ENCODE data around the gene STARD6. TPM values are rescaled to one million over a fixed set of nuclear protein-coding genes. Genes with fewer than 3 reads are reported as not detected.

Gene STARD6
- total RNA-seq, 1 donor from 2014 or later = not detected

GRCh38 chr18:54357082-54357659, 487 bp downstream of the STARD6 start:
- H3K9me3 Mint-ChIP-seq (ENCODE audit: unreplicated experiment) = peaks cover 14% of the 10 kb centered on the region
- TF ChIP-seq, protein P1, sequence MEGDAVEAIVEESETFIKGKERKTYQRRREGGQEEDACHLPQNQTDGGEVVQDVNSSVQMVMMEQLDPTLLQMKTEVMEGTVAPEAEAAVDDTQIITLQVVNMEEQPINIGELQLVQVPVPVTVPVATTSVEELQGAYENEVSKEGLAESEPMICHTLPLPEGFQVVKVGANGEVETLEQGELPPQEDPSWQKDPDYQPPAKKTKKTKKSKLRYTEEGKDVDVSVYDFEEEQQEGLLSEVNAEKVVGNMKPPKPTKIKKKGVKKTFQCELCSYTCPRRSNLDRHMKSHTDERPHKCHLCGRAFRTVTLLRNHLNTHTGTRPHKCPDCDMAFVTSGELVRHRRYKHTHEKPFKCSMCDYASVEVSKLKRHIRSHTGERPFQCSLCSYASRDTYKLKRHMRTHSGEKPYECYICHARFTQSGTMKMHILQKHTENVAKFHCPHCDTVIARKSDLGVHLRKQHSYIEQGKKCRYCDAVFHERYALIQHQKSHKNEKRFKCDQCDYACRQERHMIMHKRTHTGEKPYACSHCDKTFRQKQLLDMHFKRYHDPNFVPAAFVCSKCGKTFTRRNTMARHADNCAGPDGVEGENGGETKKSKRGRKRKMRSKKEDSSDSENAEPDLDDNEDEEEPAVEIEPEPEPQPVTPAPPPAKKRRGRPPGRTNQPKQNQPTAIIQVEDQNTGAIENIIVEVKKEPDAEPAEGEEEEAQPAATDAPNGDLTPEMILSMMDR (IDR thresholded peaks at IDR 0.05; ENCODE audit: partially characterized antibody, unreplicated experiment) = no peak
- peak overlapping the region; percentile 100 for H3K4me3 Mint-ChIP-seq (ENCODE audit: unreplicated experiment)
- H3K36me3 Mint-ChIP-seq (ENCODE audit: unreplicated experiment) = no peaks in the 10 kb centered on the region
- peaks cover 7% of the 10 kb centered on the region for H3K27me3 Mint-ChIP-seq (ENCODE audit: unreplicated experiment)
- H3K27ac Mint-ChIP-seq (ENCODE audit: unreplicated experiment) = peak overlapping the region; percentile 95
- peaks cover 9% of the 10 kb centered on the region for H3K4me1 Mint-ChIP-seq (ENCODE audit: low read depth, unreplicated experiment)
- DNase-seq = no peak

- H3K27ac Mint-ChIP-seq (ENCODE audit: unreplicated experiment) = no peak overlapping the region
- H3K36me3 Mint-ChIP-seq (ENCODE audit: unreplicated experiment) = no peaks in the 10 kb centered on the region
- TF ChIP-seq, protein P1 (IDR thresholded peaks at IDR 0.05; ENCODE audit: partially characterized antibody, unreplicated experiment) = no peak
- H3K4me1 Mint-ChIP-seq (ENCODE audit: low read depth, unreplicated experiment) = no peaks in the 10 kb centered on the region
- no peak overlapping the region for H3K4me3 Mint-ChIP-seq (ENCODE audit: unreplicated experiment)
- DNase-seq = no peak
- peaks cover 2% of the 10 kb centered on the region for H3K9me3 Mint-ChIP-seq (ENCODE audit: unreplicated experiment)
- no peaks in the 10 kb centered on the region for H3K27me3 Mint-ChIP-seq (ENCODE audit: unreplicated experiment)
These were observed 6.5 kb downstream of the STARD6 start for GRCh38 chr18:54351186-54351585.

- Mint-ChIP-seq H3K36me3 (ENCODE audit: unreplicated experiment) (peaks cover 11% of the 10 kb centered on the region), H3K27ac (ENCODE audit: unreplicated experiment) (no peak overlapping the region), H3K4me1 (ENCODE audit: low read depth, unreplicated experiment) (no peaks in the 10 kb centered on the region), H3K9me3 (ENCODE audit: unreplicated experiment) (peaks cover 2% of the 10 kb centered on the region), H3K27me3 (ENCODE audit: unreplicated experiment) (no peaks in the 10 kb centered on the region), H3K4me3 (ENCODE audit: unreplicated experiment) (no peak overlapping the region)
- no peak for DNase-seq
- TF ChIP-seq, protein P1 (IDR thresholded peaks at IDR 0.05; ENCODE audit: partially characterized antibody, unreplicated experiment) = no peak
These were observed 19.4 kb downstream of the STARD6 start for GRCh38 chr18:54338230-54338629.

DNA sequence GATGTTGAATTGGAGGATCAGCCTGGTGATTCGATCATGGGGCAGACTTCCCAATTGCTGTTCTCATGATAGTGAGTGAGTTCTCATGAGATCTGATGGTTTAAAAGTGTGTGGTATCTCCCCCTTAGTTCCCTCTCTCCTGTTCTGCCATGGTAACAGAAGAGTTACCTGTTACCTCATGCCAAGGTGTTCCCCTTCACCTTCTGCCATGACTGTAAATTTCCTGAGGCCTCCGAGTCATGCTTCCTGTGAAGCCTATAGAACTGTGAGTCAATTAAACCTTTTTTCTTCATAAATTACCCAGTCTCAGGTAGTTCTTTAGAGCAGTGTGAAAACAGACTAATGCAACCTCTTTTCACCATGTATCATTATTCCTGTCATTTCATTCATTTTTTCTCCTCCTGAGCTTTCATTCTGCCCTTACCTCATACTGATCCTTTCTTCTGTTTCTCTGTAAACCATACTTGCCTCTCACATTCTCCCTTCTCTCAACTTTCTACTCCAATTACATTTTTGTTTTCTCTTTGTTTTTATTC, 22.0 kb downstream of the STARD6 start:
- no peaks in the 10 kb centered on the region for H3K4me1 Mint-ChIP-seq (ENCODE audit: low read depth, unreplicated experiment)
- DNase-seq = no peak
- no peaks in the 10 kb centered on the region for H3K27me3 Mint-ChIP-seq (ENCODE audit: unreplicated experiment)
- no peak overlapping the region for H3K4me3 Mint-ChIP-seq (ENCODE audit: unreplicated experiment)
- peaks cover 1% of the 10 kb centered on the region for H3K9me3 Mint-ChIP-seq (ENCODE audit: unreplicated experiment)
- H3K36me3 Mint-ChIP-seq (ENCODE audit: unreplicated experiment) = peaks cover 5% of the 10 kb centered on the region
- no peak overlapping the region for H3K27ac Mint-ChIP-seq (ENCODE audit: unreplicated experiment)
- TF ChIP-seq, protein P1 (IDR thresholded peaks at IDR 0.05; ENCODE audit: partially characterized antibody, unreplicated experiment) = no peak

DNA sequence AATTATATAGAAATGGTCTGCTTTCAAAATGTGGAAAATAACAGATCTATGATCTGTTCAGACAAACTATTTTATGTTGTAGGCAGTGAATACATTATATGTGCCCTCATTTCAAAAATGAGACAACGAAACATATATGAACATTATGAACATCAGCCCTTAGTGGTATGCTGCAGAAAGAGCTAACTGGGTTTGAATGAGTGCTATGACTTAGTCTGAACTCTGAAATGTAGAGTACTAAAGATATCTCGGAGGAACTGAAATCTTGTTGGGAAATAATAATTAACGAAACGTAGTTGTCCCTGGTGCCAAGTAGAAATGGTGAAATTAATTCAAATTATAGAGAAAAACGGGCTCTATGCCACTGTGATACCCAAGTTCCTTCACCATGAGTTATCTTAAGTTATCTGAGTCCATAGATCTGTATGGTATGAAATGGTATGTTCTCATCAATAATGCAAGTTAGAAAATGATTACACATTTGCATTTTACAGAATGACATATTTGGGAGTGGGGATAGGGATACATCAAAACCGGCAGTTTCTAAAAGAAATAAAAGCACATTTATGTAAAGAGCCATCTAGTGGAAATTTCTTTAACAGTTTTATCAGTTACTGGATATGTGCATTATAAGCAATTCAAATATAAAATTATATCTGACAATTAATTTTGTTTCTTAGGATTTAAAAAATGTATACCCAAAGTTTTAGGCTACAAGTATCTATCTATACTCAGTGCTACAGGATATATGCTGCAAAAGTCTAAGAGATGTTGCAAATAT, 26.7 kb downstream of the STARD6 start:
- no peak for DNase-seq
- H3K36me3 Mint-ChIP-seq (ENCODE audit: unreplicated experiment) = no peaks in the 10 kb centered on the region

More for the DNA sequence above, 26.7 kb downstream of the STARD6 start:
- no peaks in the 10 kb centered on the region for H3K4me1 Mint-ChIP-seq (ENCODE audit: low read depth, unreplicated experiment)
- no peak overlapping the region for H3K4me3 Mint-ChIP-seq (ENCODE audit: unreplicated experiment)
- no peak overlapping the region for H3K27ac Mint-ChIP-seq (ENCODE audit: unreplicated experiment)
- TF ChIP-seq, protein P1 (IDR thresholded peaks at IDR 0.05; ENCODE audit: partially characterized antibody, unreplicated experiment) = no peak
- no peaks in the 10 kb centered on the region for H3K27me3 Mint-ChIP-seq (ENCODE audit: unreplicated experiment)
- peaks cover 1% of the 10 kb centered on the region for H3K9me3 Mint-ChIP-seq (ENCODE audit: unreplicated experiment)

Data from glutamatergic neuron (in vitro differentiated cells).